ENCODE data around the gene MYADML2. TPM values are rescaled to one million over a fixed set of nuclear protein-coding genes. Genes with fewer than 3 reads are reported as not detected.

The MYADML2 gene
- total RNA-seq, 1 experiment from 2014 or later: 0.22 TPM

GRCh38 chr17:81905424-81905875 is 41.6 kb downstream of the MYADML2 start:
- peaks cover 0 to 3% of the 10 kb centered on the region in 2 experiments; a peak in 3 of 4 replicates for H3K4me1 Mint-ChIP-seq
- DNase-seq: no peak
- Histone ChIP-seq H4K91ac (ENCODE audit: insufficient read length, low read depth, low read length) (no peak overlapping the region), H3K79me1 (ENCODE audit: insufficient read depth, low read depth, low read length, poor library complexity, severe bottlenecking) (no peaks in the 10 kb centered on the region), H3T11ph (ENCODE audit: low read length) (no peak overlapping the region), H4K20me1 (ENCODE audit: control insufficient read depth, insufficient read depth, insufficient read length) (no peaks in the 10 kb centered on the region), H2BK5ac (ENCODE audit: insufficient read length, low read length) (no peak overlapping the region), H2BK120ac (ENCODE audit: low read depth, low read length, poor library complexity, severe bottlenecking) (no peak overlapping the region), H3K27ac (ENCODE audit: insufficient read length, low read depth, low read length) (no peak overlapping the region), H3K9me3 (ENCODE audit: control insufficient read depth, low read depth, low read length) (no peaks in the 10 kb centered on the region), H3K9ac (ENCODE audit: extremely low read depth, insufficient read length, low read length) (no peak overlapping the region), H2BK15ac (ENCODE audit: low read depth, low read length) (no peak overlapping the region), H3K23me2 (ENCODE audit: insufficient read length, low read depth, low read length, poor library complexity, severe bottlenecking) (peaks cover 13% of the 10 kb centered on the region), H3K4ac (ENCODE audit: low read depth, low read length) (no peak overlapping the region), H2BK20ac (ENCODE audit: low read depth, low read length, poor library complexity, severe bottlenecking) (no peak overlapping the region), H3K27me3 (ENCODE audit: insufficient read depth, low read length) (no peaks in the 10 kb centered on the region; the same call in 1 of the 2 replicates), H2BK12ac (ENCODE audit: insufficient read length, low read depth, low read length) (no peak overlapping the region), H3K18ac (ENCODE audit: insufficient read length, low read depth, low read length) (no peak overlapping the region), H4K5ac (ENCODE audit: insufficient read length, low read depth, low read length) (no peak overlapping the region), H3K14ac (ENCODE audit: insufficient read depth, low read length) (no peak overlapping the region), H3K79me2 (ENCODE audit: insufficient read depth, low read length) (no peaks in the 10 kb centered on the region), H2AK5ac (ENCODE audit: insufficient read length, low read length) (no peak overlapping the region), H3K56ac (ENCODE audit: insufficient read length, low read depth, low read length) (no peak overlapping the region), H3K23ac (ENCODE audit: insufficient read length, low read depth, low read length) (no peak overlapping the region), H4K8ac (replicated peaks; ENCODE audit: insufficient read length, low read depth, low read length) (no peak overlapping the region), H2AFZ (ENCODE audit: low read length) (no peak overlapping the region), H3K4me2 (ENCODE audit: insufficient read depth, insufficient read length, low read length) (no peak overlapping the region), H3K4me1 (ENCODE audit: insufficient read depth, low read length) (no peaks in the 10 kb centered on the region)
- H3K9me3 Mint-ChIP-seq: no peaks in the 10 kb centered on the region
- H3K4me3 Mint-ChIP-seq: no peak overlapping the region
- H3K27me3 Mint-ChIP-seq (ENCODE audit: low read depth): peaks cover 11% of the 10 kb centered on the region
- WGBS (ENCODE audit: extremely low coverage, insufficient read length, low lambda C conversion rate): no CpG with 5 or more reads among the region's 16 CpGs
- H3K27ac Mint-ChIP-seq: no peak overlapping the region
- TF ChIP-seq, protein P1, sequence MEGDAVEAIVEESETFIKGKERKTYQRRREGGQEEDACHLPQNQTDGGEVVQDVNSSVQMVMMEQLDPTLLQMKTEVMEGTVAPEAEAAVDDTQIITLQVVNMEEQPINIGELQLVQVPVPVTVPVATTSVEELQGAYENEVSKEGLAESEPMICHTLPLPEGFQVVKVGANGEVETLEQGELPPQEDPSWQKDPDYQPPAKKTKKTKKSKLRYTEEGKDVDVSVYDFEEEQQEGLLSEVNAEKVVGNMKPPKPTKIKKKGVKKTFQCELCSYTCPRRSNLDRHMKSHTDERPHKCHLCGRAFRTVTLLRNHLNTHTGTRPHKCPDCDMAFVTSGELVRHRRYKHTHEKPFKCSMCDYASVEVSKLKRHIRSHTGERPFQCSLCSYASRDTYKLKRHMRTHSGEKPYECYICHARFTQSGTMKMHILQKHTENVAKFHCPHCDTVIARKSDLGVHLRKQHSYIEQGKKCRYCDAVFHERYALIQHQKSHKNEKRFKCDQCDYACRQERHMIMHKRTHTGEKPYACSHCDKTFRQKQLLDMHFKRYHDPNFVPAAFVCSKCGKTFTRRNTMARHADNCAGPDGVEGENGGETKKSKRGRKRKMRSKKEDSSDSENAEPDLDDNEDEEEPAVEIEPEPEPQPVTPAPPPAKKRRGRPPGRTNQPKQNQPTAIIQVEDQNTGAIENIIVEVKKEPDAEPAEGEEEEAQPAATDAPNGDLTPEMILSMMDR (conservative IDR thresholded peaks at IDR 0.05): no peak
- peaks cover 0 to 12% (median 4%) of the 10 kb centered on the region in 3 experiments; a peak in 4 of 7 replicates for H3K36me3 Mint-ChIP-seq (ENCODE audit: insufficient read depth in 1 of 3, low read depth in 3 of 3)

Data from H9 (cell line).